Measurements from ENCODE around the gene CAMSAP3.

The CAMSAP3 gene, protein sequence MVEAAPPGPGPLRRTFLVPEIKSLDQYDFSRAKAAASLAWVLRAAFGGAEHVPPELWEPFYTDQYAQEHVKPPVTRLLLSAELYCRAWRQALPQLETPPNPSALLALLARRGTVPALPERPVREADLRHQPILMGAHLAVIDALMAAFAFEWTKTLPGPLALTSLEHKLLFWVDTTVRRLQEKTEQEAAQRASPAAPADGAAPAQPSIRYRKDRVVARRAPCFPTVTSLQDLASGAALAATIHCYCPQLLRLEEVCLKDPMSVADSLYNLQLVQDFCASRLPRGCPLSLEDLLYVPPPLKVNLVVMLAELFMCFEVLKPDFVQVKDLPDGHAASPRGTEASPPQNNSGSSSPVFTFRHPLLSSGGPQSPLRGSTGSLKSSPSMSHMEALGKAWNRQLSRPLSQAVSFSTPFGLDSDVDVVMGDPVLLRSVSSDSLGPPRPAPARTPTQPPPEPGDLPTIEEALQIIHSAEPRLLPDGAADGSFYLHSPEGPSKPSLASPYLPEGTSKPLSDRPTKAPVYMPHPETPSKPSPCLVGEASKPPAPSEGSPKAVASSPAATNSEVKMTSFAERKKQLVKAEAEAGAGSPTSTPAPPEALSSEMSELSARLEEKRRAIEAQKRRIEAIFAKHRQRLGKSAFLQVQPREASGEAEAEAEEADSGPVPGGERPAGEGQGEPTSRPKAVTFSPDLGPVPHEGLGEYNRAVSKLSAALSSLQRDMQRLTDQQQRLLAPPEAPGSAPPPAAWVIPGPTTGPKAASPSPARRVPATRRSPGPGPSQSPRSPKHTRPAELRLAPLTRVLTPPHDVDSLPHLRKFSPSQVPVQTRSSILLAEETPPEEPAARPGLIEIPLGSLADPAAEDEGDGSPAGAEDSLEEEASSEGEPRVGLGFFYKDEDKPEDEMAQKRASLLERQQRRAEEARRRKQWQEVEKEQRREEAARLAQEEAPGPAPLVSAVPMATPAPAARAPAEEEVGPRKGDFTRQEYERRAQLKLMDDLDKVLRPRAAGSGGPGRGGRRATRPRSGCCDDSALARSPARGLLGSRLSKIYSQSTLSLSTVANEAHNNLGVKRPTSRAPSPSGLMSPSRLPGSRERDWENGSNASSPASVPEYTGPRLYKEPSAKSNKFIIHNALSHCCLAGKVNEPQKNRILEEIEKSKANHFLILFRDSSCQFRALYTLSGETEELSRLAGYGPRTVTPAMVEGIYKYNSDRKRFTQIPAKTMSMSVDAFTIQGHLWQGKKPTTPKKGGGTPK

DNA sequence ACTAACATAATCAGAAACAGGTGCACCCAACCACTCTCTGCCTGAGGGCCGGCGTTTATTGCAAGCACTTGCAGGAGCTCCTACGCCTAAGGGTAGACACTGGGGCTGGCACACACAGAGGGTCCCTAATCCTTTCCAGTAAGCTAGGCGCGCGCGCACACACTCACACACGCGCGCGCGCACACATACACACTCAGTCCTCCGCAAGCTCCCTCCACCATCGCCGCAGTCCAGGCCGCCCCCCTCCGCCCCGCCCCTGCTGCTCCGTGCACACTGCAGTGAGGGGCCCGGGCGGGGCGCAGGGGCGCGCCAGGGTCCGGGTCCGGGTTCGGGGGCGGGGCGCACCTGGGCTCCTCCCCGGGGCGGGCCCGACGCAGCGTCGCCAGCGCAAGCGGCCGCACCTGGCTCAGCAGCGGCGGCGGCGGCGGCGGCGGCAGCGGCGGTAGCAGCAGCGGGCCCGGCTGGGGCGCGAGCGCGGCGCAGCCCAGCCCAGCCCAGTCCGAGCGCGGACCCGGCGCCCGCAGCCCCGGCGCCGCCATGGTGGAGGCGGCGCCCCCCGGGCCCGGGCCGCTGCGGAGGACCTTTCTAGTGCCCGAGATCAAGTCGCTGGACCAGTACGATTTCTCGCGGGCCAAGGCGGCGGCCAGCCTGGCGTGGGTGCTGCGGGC lies at the start of gene CAMSAP3:
Gene CAMSAP3 (plus strand): TSS at position 398 of the 668 bp plus-strand sequence. CDS start 140 bp downstream, at position 538.
- DNase-seq, result peak; percentile 92

DNA sequence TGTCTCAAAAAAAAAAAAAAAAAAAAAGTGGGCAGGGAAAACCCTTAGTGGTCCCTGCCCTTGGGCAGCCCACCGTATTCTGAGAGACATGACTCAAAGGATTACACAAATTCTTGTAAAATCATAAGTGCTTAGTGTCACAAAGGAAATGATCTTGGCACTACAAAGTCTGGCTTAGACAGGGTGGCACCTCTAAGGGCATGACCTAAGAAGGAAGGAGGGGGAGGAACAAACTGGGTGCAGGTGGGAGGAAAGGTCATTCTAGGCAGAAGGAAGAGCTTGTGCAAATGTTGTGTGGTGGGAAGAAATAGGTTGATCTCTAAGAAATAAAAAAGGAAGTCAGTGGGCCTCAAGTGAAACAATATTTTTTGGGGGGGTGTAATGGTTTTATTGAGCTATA lies 49.8 kb upstream of the CAMSAP3 start:
- DNase-seq, result no peak

DNA sequence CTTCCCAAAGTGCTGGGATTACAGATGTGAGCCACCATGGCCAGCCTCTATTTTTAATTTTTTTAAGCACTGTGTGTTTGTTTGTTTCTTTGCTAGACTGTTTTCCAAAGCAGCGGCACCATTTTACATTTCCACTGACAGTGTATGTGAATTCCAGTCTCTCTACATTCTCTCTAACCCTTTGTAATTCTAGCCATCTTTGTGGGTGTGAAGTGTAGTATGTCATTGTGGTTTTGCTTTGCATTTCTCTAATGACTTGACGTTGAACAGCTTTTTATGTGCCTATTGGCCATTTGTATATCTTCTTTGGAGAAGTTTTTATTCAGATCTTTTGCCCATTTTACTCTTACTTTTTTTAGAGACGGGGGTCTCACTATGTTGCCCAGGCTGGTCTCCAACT lies 48.5 kb upstream of the CAMSAP3 start:
- DNase-seq, result no peak

DNA sequence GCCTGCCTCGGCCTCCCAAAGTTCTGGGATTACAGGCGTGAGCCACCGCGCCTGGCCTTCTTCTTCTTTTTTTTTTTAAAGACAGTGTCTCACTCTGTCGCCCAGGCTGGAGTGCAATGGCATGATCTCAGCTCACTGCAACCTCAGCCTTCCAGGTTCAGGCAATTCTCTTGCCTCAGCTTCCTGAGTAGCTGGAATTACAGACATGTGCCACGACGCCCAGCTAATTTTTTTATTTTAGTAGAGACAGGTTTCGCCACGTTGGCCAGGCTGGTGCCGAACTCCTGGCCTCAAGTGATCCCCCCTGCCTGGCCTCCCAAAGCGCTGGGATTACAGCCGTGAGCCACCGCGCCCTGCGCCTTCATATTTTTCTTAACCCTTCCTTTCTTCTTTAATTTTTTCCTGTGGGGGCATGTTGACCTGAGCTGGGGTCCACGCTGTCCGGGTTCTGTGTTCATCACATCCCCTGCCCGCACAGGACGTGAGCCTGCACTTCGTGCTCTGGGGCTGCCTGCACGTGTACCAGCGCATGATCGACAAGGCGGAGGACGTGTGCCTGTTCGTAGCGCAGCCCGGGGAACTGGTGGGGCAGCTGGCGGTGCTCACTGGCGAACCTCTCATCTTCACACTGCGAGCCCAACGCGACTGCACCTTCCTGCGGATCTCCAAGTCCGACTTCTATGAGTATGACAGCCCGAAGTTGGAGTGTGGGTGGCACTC lies 46.1 kb upstream of the CAMSAP3 start:
- no peak for DNase-seq

DNA sequence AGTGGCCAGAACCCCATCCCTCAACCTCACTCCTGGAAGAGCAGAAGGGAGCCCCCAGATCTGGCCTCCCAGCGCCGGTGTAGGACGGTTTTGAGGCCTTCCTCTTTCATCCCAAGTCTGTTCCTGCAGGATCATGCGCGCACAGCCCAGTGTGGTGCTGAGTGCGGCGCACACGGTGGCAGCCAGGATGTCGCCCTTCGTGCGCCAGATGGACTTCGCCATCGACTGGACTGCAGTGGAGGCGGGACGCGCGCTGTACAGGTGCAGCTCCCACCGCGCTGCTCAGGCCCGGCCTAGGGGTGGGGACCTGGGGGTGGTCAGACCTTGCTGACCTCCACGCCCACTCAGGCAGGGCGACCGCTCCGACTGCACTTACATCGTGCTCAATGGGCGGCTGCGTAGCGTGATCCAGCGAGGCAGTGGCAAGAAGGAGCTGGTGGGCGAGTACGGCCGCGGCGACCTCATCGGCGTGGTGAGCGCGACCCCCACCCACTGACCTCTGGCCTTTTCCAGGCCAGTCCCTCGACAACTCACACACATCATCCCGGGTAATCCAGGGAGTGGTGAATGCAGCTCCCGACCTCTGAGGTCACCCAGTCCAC lies 45.4 kb upstream of the CAMSAP3 start:
- no peak for DNase-seq

DNA sequence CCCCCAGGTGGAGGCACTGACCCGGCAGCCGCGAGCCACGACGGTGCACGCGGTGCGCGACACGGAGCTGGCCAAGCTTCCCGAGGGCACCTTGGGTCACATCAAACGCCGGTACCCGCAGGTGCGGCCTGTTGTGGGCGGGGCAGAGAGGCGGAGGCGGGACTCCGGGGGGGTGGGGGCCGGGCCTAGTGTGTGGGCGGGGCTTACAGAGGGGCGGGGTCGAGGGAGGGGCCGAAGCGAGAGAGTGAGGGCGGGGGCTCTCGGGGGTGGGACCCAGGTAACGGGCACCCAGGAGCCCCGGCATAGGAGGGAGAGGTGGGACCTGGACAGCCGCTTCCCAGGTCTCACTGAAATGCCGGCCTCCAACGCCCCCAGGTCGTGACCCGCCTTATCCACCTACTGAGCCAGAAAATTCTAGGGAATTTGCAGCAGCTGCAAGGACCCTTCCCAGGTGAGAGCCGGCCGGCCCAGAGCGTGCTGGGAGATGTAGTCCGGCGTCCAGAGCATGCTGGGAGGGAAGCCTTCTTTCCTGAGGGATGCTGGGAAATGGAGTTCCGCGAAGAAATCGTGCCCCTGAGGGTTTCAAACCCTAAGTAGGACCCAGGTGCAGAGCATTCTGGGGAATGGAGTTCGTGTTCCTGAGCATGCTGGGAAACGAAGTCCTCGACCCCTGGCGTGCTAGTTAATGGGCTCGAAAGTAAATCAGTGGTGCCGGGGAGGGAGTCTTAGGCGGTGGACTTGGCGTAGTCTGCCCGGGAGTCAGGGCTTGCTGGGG lies 44.5 kb upstream of the CAMSAP3 start:
- peak; percentile 99 for DNase-seq

DNA sequence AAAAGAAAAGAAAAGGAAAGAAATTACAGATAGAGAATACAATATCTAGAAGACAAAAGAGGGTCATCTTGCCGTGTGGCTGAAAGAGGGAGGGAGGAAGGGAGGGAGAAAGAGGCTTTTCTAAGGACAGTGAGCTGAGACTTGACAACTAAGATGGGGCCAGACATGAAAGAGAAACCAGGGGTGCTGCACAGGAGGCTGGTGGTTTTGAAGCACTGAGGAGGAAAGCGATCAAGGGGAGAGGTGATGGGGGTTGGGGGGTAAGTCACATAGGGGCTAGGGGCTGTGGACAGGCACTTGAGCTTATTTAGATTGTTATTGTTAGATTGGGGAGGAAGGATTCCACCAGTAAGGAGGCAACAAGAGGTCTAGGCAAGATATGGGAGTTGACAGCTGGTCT lies 42.9 kb upstream of the CAMSAP3 start:
- DNase-seq, result no peak

DNA sequence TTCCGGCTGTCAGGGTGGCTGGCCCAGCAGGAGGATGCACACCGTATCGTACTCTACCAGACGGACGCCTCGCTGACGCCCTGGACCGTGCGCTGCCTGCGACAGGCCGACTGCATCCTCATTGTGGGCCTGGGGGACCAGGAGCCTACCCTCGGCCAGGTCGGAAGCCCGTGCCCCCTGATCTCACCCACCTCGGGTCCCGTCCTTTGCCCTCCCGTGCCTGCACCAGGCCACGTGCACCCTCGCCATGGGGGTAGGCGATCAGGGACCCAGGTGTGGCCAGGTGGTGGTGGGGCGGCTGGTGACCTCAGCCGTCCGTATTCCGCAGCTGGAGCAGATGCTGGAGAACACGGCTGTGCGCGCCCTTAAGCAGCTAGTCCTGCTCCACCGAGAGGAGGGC lies 41.1 kb upstream of the CAMSAP3 start:
- DNase-seq, result no peak

DNA sequence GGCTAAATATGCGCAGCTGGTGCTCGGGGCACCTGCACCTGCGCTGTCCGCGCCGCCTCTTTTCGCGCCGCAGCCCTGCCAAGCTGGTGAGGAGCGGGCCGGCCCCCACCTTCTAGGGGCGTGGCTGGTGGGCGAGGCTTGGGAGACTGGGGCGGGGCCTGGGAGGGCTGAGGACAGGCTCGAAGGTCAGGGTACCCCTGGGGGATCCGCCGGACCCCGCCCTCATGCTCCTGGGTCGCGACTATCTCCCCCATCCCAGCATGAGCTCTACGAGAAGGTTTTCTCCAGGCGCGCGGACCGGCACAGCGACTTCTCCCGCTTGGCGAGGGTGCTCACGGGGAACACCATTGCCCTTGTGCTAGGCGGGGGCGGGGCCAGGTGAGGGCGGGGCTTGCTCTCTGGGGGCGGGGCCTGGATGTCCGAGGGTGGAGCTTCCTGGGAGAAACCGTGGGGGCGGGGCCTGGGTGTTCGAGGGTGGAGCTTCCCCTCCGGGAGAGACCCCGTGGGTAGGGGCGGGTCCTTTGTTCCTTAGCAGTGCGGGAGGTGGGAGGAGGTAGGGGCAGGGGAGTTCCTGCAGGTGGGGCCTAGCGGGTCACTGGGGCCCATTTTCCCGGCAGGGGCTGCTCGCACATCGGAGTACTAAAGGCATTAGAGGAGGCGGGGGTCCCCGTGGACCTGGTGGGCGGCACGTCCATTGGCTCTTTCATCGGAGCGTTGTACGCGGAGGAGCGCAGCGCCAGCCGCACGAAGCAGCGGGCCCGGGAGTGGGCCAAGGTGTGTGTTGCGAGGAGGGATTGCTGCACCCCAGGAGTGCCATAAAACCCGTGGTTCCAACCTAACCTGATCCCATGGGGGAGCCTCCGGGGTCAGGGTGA lies 40.4 kb upstream of the CAMSAP3 start:
- no peak for DNase-seq

DNA sequence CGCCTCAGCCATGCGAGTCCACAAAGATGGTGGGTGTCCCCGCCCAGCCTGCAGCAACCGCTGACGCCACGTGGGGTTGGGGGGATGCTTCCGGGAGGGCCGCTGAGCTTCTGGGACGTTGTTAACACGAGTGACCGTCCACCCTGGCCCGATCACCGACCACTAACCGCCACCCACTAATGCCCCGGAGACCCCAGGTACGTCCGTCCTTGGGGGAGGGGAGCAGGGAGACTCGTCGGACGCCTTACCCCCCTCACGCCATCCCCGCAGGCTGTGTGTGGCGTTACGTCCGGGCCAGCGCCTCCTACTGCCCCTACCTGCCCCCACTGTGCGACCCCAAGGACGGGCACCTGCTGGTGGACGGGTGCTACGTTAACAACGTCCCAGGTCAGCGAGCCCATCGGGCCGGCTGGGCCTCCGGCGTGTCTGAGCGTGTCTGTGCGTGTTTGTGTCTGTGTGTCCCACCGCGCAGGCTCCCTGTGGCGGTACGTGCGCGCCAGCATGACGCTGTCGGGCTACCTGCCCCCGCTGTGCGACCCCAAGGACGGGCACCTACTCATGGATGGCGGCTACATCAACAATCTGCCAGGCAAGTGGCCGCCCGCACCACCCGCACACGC lies 38.9 kb upstream of the CAMSAP3 start:
- DNase-seq, result no peak

DNA sequence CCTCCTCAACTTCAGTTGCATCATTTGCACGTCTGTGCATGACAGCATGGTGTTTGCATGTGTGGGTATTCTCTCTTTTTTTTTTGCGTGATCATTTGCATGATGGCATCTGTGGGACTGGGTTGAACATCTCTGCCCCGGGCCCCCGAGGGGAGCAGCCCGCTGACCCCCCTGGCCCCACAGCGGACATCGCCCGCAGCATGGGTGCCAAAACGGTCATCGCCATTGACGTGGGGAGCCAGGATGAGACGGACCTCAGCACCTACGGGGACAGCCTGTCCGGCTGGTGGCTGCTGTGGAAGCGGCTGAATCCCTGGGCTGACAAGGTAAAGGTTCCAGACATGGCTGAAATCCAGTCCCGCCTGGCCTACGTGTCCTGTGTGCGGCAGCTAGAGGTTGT lies 37.0 kb upstream of the CAMSAP3 start:
- no peak for DNase-seq

DNA sequence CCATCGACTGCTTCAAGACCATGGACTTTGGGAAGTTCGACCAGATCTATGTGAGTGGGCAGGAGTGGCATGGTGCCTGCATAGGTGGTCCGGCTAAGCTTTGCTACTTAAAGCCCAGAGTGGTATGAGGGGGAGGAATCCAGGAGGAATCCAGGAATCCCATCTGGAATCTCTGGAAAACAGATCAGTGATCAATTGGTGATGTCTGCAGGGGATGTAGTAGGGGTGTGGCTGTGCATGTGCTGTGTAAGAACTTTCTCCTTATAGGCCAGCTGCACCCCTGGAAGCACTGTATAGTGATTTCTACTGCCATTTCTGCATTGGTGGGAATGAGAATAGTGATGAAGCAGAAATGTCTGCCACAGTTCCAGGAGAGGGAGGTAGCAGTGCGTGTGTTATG lies 36.6 kb upstream of the CAMSAP3 start:
- DNase-seq, result no peak

DNA sequence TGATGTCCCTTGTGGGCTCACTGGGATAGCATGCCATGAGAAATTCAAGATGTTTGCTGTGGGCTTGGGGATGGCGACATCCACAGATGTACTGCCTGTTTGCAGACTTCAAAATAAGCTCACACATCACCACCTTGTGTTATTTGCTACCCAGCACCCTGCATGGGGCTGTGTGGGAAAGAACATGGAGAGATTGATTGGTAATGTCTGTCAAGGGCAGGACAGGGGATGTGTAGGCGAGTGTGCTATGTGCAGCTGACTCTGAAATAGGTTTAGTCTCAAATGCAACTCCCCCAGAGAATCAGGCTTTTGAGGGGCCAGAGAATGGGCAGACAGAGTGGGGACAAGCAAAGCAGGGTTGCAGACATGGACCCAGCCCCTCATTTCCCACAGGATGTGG lies 35.4 kb upstream of the CAMSAP3 start:
- DNase-seq, result no peak

DNA sequence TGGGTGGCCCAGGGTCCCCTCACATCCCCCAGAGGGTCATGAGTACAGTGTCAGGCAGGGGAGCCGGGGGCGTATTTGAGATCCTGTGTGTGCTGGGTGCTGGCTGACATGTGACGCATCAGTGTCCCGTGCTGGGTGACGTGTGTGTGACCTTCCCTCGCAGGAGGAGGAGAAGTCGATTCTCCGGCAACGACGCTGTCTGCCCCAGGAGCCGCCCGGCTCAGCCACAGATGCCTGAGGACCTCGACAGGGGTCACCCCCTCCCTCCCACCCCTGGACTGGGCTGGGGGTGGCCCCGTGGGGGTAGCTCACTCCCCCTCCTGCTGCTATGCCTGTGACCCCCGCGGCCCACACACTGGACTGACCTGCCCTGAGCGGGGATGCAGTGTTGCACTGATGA lies 34.3 kb upstream of the CAMSAP3 start:
- no peak for DNase-seq

DNA sequence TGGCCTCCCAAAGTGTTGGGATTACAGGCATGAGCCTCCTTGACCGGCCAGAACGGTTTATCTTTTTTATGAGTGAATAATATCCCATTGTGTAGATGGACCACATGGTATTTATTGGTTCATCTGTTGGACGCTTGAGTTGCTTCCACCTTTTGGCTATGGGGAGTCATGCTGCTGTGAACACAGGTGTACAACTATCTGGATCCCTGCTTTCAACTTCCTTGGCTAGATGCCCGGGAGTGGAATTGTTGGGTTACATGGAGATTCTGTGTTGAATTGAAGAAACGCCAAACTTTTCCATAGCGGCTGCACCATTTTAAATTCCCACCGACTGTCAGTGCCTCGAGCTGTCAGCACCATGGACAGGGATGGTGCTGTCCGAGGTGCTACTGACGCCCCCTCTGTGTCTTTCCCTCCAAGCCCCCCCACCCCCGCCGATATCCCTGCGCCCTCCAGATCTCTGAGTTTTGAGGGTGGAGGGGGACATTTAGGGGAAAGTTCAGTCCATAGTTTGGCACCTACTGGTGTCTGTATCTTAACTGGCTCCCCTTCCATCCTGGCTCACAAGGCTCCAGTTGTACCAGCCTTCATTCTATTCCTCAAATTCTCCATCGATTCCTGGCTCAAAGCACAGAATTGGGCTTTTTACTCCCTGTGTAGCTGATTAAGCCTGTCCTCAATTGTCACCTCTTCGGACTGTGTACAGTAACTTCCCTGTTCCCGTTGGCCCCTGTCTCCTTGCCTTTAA lies 32.8 kb upstream of the CAMSAP3 start:
- DNase-seq, result peak; percentile 31

DNA sequence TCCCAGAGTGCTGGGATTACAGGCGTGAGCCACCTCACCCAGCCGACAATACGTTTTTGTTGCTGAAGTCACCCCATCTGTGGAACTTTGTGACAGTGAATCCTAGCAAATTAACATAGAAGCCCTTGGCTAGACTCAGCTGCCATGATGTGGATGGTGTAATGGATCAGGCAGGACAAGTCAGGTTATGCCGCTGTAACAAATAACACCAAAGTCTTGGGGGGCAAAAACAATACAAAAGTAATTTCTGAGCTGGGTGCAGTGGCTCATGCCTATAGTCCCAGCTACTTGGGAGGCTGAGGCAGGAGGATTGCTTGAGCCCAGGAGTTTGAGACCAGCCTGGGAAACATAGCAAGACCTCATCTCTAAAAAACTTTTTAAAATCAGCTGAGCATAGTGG lies 30.8 kb upstream of the CAMSAP3 start:
- no peak for DNase-seq

DNA sequence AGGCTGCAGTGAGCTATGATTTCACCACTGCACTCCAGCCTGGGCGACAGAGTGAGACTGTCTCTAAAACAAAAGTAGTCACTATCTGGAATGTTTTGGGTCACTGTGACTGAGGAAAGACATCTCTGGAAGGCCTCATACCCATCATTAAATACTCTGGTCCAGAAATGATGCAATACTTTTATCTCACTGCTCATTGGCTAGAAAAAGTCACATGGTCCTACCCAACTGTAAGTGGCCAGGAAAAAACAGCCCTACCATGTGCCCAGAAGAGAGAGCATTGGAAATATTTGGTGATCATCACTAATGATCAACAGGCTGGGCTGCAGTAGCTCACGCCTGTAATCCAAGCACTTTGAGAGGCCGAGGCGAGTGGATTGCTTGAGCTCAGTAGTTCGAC lies 30.3 kb upstream of the CAMSAP3 start:
- DNase-seq, result no peak

DNA sequence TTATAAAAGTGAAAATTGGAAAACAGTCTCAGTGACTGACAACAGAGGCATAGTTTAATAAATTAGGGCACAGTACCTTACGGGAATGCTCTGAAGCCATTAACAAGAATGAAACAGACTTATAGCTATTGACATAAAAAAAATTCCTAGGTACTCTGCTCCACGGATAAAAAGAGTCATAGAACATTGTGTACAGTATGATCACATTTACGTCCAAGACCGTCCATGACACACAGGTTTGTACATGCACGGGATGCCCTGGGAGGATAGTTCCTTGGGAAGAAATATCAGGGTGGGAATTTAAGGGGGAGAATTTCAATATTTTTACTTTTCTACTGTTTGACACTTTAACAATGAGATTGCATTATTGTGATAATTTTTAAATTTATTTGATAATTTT lies 24.9 kb upstream of the CAMSAP3 start:
- DNase-seq, result no peak

Data from NCI-H69 (cell line).